Tibial nerve (tissue), 4 donors: ENCODE results near the gene TRIM61. TPM values are rescaled to one million over a fixed set of nuclear protein-coding genes. Genes with fewer than 3 reads are reported as not detected.
"Not testable (repeated sequence)": the region's sequence is repeated elsewhere in the genome, so short reads cannot be mapped to it uniquely, and the experiment has no call there.

Experiments
- DNase-seq, 2 donors: peaks; one replicate each; pipeline ENCODE4 v3.0.0-alpha.2; 2019; ENCODE audit warnings: low spot score in 2 of 2
- H3K27ac ChIP-seq, 4 donors: fragments of 200-600 bp; sonication (generic) in 3 of 4; one replicate each; pipeline ENCODE4 v1.5.1; 2017 to 2019; ENCODE audit warnings: mild to moderate bottlenecking in 1 of 4
- H3K27me3 ChIP-seq, 2 donors: fragments of 200-600 bp; sonication (generic) in 1 of 2; one replicate each; pipeline versions ENCODE4 v1.5.1 to v1.6.0; 2017 to 2019
- H3K36me3 ChIP-seq, 3 donors: fragments of 200-600 bp; sonication (generic); one replicate each; pipeline ENCODE4 v1.5.1; 2018 to 2019
- H3K4me1 ChIP-seq, 4 donors: fragments of 200-600 bp; sonication (generic) in 3 of 4; one replicate each; pipeline ENCODE4 v1.5.1; 2017 to 2019
- H3K4me3 ChIP-seq, 4 donors: fragments of 200-600 bp; sonication (generic) in 3 of 4; one replicate each; pipeline ENCODE4 v1.5.1; 2017 to 2019; ENCODE audit warnings: mild to moderate bottlenecking in 1 of 4, moderate library complexity in 1 of 4
- H3K9me3 ChIP-seq, 4 donors: fragments of 200-600 bp; sonication (generic) in 3 of 4; one replicate each; pipeline ENCODE4 v1.5.1; 2017 to 2019
- EP300 ChIP-seq, 2 donors: sonication (generic); formaldehyde crosslinking; IDR thresholded peaks; one replicate each; pipeline ENCODE4 v1.6.1; 2017; ENCODE audit warnings: antibody characterized with exemption in 2 of 2, mild to moderate bottlenecking in 1 of 2
- POLR2A ChIP-seq, 2 donors: fragments of 450-650 bp; IDR thresholded peaks; one replicate each; pipeline ENCODE4 v1.6.1; 2017; ENCODE audit warnings: antibody characterized with exemption in 2 of 2, mild to moderate bottlenecking in 2 of 2, moderate library complexity in 2 of 2
- WGBS, 2 donors: methylation state at CpG; one replicate each; pipeline ENCODE4 v1.1.5; 2018; 5-methylcytosine and 5-hydroxymethylcytosine counted together
- total RNA-seq, 4 donors: library from RNA; depleted of rRNA; stranded (reverse); fragments of >200 nt; gene quantifications; one replicate each; pipeline ENCODE4 v1.1.0, GENCODE V29; 2016
- TF ChIP-seq, protein P1 (sequence below), 5 experiments: fragments of 200-600 bp in 3 of 5; fragments of 450-650 bp in 2 of 5; sonication (generic) in 3 of 5; IDR thresholded peaks; one replicate each; pipeline ENCODE4 v1.5.1; 2016 to 2019; ENCODE audit warnings: antibody characterized with exemption in 5 of 5, mild to moderate bottlenecking in 3 of 5, moderate library complexity in 2 of 5

The TRIM61 gene
- total RNA-seq, 4 donors from 2014 or later: 1.0 TPM; not detected in 3

DNA sequence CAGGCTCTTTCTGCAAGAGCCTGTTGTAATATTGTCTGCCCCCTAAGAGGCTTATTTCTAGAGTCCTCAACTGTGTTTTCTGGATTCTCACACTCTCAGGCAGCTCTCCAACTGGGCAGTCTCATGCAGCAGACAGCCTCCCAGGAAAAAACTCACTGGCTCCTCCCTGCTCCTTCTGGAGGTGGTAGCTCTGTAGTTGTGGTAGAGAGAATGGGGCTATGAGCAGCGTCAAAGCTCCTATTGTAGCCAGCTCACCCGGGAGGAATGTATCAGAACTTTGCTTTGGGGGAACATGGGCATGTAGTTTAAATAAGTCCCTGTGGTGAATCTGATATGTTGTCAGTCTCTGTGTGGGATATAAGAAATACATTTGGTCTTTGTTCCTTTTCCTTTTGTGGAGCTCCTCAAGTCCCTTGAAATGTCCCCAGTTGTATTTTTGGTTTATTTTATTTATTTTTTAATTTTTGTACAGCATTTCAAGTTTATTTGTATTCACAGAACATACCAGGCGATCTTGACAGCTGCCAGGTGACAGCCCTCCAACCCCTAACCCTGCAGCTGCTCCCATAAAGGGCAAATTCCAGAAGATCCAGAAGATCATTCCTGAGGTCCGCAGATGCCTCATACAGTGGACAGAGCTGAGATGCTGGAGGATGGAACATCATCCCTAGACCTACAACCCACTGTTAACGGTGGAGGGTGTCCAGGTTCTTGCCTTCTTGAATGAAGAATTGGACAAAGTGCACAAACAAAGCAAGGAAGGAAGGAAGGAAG, 45.7 kb downstream of the TRIM61 start:
- H3K27me3 ChIP-seq: no peaks in the 10 kb centered on the region
- H3K4me1 ChIP-seq: no peaks in the 10 kb centered on the region
- no peak for DNase-seq
- no peak for TF ChIP-seq EP300 (IDR thresholded peaks at IDR 0.05)
- TF ChIP-seq POLR2A (IDR thresholded peaks at IDR 0.05): no peak
- TF ChIP-seq, protein P1, sequence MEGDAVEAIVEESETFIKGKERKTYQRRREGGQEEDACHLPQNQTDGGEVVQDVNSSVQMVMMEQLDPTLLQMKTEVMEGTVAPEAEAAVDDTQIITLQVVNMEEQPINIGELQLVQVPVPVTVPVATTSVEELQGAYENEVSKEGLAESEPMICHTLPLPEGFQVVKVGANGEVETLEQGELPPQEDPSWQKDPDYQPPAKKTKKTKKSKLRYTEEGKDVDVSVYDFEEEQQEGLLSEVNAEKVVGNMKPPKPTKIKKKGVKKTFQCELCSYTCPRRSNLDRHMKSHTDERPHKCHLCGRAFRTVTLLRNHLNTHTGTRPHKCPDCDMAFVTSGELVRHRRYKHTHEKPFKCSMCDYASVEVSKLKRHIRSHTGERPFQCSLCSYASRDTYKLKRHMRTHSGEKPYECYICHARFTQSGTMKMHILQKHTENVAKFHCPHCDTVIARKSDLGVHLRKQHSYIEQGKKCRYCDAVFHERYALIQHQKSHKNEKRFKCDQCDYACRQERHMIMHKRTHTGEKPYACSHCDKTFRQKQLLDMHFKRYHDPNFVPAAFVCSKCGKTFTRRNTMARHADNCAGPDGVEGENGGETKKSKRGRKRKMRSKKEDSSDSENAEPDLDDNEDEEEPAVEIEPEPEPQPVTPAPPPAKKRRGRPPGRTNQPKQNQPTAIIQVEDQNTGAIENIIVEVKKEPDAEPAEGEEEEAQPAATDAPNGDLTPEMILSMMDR (IDR thresholded peaks at IDR 0.05): no peak
- 66 to 70% methylated on average over 5 of the region's 5 CpGs for WGBS, 2 donors
- H3K4me3 ChIP-seq: no peak overlapping the region
- no peaks in the 10 kb centered on the region for H3K36me3 ChIP-seq
- H3K27ac ChIP-seq: no peak overlapping the region
- no peaks in the 10 kb centered on the region for H3K9me3 ChIP-seq

- no peaks in the 10 kb centered on the region for H3K27me3 ChIP-seq
- H3K9me3 ChIP-seq: no peaks in the 10 kb centered on the region
- no peak overlapping the region for H3K4me3 ChIP-seq
- no peak overlapping the region for H3K27ac ChIP-seq
- 93% methylated on average over 5 of the region's 5 CpGs; no CpG with 5 or more reads in 1 of the 2 donors for WGBS, 2 donors
- DNase-seq: no peak
- no peaks in the 10 kb centered on the region for H3K4me1 ChIP-seq
- H3K36me3 ChIP-seq: no peaks in the 10 kb centered on the region
- TF ChIP-seq, protein P1 (IDR thresholded peaks at IDR 0.05): no peak
- TF ChIP-seq EP300 (IDR thresholded peaks at IDR 0.05): no peak
- no peak for TF ChIP-seq POLR2A (IDR thresholded peaks at IDR 0.05)
Observed at GRCh38 chr4:164930647-164931046, 46.8 kb downstream of the TRIM61 start.

DNA sequence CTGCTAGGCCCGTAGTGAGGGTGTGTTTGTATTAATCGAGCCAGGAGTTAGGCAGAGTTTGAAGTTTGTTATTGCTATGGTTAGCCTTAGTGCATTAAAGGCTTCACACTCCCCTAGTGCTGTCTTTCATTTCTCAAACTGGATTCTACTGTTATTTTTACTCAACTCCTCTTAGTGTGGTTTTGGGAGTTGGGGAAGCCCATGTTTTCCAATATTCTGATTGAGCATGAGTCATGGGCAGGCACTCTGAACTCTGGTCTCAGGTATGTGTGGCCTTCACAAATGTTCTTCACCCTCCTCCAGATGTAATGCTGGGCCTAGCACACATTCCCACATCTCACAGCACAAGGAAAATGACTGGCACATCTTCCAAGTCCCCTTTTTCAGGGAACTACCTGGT, 50.4 kb downstream of the TRIM61 start:
- WGBS, 2 donors: 87 to 88% methylated on average over 2 of the region's 2 CpGs
- not testable (repeated sequence) for H3K4me1 ChIP-seq, H3K9me3 ChIP-seq, H3K36me3 ChIP-seq, H3K27me3 ChIP-seq, H3K4me3 ChIP-seq, H3K27ac ChIP-seq, DNase-seq

DNA sequence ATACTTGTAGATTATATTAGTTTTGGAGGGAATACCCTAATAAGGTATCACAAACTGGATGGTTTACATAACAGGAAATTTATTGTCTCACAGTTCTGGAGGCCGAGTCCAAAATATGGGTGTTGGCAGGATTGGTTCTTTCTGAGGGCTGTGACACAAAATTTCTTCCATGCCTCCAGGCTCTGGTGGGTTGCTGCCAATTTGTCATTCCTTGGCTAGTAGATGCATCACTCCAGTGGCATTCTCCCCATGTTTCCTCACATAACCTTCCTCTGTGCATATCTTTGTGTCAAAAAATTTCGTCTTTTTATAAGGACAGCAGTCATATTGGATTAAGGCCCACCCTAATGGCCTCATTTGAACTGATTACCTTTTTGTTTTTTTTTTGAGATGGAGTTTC, 51.2 kb downstream of the TRIM61 start:
- Histone ChIP-seq H3K27me3 (no peaks in the 10 kb centered on the region), H3K36me3 (no peaks in the 10 kb centered on the region), H3K4me3 (no peak overlapping the region), H3K4me1 (no peaks in the 10 kb centered on the region), H3K27ac (no peak overlapping the region), H3K9me3 (peaks cover 0 to 8% (median 0%) of the 10 kb centered on the region in 4 donors)
- TF ChIP-seq, protein P1 (IDR thresholded peaks at IDR 0.05): no peak
- no peak for TF ChIP-seq POLR2A (IDR thresholded peaks at IDR 0.05)
- no peak for TF ChIP-seq EP300 (IDR thresholded peaks at IDR 0.05)
- no peak for DNase-seq
- 47 to 65% methylated on average over 2 of the region's 2 CpGs for WGBS, 2 donors

- DNase-seq: no peak
- TF ChIP-seq, protein P1 (IDR thresholded peaks at IDR 0.05): no peak
- no peak for TF ChIP-seq EP300 (IDR thresholded peaks at IDR 0.05)
- TF ChIP-seq POLR2A (IDR thresholded peaks at IDR 0.05): no peak
- Histone ChIP-seq H3K27me3 (no peaks in the 10 kb centered on the region), H3K9me3 (peaks cover 0 to 15% (median 0%) of the 10 kb centered on the region in 4 donors), H3K36me3 (no peaks in the 10 kb centered on the region), H3K27ac (no peak overlapping the region), H3K4me3 (no peak overlapping the region), H3K4me1 (no peaks in the 10 kb centered on the region)
- WGBS, 2 donors: 88 to 90% methylated on average over 3 of the region's 3 CpGs
Observed at GRCh38 chr4:164924670-164925238, 52.7 kb downstream of the TRIM61 start.
